AG10803 (cell line): ENCODE data around the gene MYO3B.

Experiments
- DNase-seq: peaks from one replicate; pipeline ENCODE4 v3.0.0; 2010; ENCODE audit warnings: low read depth
- H3K4me3 ChIP-seq: 2 replicates; pipeline ENCODE4 v1.5.1; 2011; ENCODE audit warnings: mild to moderate bottlenecking, low read length, control low read depth
- TF ChIP-seq, protein P1 (sequence below): conservative IDR thresholded peaks from 2 replicates; pipeline ENCODE4 v1.5.1; 2011; ENCODE audit warnings: mild to moderate bottlenecking, low read length, control low read depth, inconsistent platforms

The MYO3B gene

DNA sequence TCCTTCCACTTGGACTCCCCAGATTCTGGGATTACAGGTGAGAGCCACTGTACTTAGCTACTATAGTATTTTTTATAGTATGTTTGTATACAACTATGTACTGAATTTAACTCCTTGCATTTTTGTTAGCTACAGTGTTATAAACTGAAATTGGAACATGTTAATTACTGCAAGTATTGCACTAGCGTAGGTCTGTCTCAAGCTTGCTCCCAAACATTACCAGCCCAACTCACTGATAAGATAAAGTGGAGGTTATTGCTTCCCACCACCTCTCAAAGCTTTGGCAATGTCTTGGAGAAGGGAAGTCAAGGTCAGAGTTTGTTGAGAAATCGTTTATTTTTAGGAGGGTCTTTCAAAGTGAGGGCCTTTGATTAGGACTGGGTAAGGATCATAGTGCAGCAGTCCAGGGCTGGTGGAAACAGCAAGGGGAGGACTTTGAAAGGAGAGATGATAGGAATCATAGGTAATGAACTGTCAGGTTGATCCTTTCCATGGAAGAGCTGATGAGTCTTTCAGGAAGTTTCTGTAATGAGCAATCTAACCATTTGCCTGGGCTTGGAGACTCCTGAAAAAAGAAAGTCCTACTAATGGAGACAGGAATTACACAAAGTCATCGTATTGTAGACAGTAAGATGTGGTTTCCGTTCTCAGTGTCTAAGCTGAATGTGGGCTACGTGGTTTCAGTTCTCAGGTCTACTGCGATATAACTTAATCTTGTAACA lies 257.1 kb downstream of the MYO3B start:
- no peak for DNase-seq
- TF ChIP-seq, protein P1, sequence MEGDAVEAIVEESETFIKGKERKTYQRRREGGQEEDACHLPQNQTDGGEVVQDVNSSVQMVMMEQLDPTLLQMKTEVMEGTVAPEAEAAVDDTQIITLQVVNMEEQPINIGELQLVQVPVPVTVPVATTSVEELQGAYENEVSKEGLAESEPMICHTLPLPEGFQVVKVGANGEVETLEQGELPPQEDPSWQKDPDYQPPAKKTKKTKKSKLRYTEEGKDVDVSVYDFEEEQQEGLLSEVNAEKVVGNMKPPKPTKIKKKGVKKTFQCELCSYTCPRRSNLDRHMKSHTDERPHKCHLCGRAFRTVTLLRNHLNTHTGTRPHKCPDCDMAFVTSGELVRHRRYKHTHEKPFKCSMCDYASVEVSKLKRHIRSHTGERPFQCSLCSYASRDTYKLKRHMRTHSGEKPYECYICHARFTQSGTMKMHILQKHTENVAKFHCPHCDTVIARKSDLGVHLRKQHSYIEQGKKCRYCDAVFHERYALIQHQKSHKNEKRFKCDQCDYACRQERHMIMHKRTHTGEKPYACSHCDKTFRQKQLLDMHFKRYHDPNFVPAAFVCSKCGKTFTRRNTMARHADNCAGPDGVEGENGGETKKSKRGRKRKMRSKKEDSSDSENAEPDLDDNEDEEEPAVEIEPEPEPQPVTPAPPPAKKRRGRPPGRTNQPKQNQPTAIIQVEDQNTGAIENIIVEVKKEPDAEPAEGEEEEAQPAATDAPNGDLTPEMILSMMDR, result no peak
- H3K4me3 ChIP-seq, result no peak overlapping the region

DNA sequence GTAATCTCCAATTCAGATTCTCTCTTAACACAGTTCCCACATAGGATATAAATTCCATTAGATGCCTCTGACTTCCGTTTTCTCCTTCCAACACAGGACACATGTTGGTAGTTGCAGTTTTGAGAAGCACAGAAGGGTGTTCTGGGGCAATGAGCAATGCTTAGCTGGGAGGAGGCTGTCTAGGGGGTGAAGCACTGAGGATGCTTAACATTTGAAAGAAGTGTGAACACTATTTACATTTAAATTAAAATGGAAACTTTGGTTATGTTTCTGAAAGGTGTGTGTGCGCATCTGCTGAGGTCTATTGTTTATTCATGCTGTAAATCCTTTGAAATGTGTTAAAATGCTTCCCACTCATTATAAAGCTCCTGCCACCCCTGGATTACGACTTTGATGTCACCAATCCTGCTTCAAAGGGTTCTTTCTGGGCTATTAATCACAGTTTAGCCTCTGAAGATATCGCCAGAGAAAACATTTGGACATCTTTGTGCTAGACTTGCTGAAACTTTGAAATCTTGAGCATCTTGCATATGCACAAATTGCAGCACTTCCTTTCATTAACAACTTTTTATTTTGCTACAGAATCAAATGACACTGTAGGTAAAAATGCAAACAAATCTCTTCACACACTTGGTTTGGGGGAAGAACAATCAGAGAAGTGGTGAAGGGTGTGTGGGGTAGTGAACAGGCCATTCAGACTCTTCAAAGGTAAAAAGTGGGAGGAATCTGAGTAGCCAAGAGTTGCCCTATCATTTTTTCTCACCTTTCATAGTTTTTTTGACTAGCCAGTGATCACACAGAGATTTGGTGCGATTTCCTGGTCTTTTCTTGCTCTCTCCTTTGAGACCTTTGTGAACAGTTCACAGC lies 258.4 kb downstream of the MYO3B start:
- DNase-seq, result no peak
- no peak overlapping the region for H3K4me3 ChIP-seq
- TF ChIP-seq, protein P1, result no peak

- no peak for DNase-seq
- TF ChIP-seq, protein P1, result no peak
- no peak overlapping the region for H3K4me3 ChIP-seq
Measured at GRCh38 chr2:170446078-170446477, 268.1 kb downstream of the MYO3B start.

- TF ChIP-seq, protein P1, result no peak
- no peak for DNase-seq
- no peak overlapping the region for H3K4me3 ChIP-seq
Measured at GRCh38 chr2:170449034-170449433, 271.1 kb downstream of the MYO3B start.

- no peak for DNase-seq
- TF ChIP-seq, protein P1, result no peak
- H3K4me3 ChIP-seq, result no peak overlapping the region
Measured at GRCh38 chr2:170454471-170455372, 276.8 kb downstream of the MYO3B start.

- no peak for DNase-seq
- no peak overlapping the region for H3K4me3 ChIP-seq
- TF ChIP-seq, protein P1, result no peak
Measured at GRCh38 chr2:170455617-170456426, 277.9 kb downstream of the MYO3B start.
